ENCODE data around the gene USP35. TPM values are rescaled to one million over a fixed set of nuclear protein-coding genes. Genes with fewer than 3 reads are reported as not detected.

USP35 gene, protein sequence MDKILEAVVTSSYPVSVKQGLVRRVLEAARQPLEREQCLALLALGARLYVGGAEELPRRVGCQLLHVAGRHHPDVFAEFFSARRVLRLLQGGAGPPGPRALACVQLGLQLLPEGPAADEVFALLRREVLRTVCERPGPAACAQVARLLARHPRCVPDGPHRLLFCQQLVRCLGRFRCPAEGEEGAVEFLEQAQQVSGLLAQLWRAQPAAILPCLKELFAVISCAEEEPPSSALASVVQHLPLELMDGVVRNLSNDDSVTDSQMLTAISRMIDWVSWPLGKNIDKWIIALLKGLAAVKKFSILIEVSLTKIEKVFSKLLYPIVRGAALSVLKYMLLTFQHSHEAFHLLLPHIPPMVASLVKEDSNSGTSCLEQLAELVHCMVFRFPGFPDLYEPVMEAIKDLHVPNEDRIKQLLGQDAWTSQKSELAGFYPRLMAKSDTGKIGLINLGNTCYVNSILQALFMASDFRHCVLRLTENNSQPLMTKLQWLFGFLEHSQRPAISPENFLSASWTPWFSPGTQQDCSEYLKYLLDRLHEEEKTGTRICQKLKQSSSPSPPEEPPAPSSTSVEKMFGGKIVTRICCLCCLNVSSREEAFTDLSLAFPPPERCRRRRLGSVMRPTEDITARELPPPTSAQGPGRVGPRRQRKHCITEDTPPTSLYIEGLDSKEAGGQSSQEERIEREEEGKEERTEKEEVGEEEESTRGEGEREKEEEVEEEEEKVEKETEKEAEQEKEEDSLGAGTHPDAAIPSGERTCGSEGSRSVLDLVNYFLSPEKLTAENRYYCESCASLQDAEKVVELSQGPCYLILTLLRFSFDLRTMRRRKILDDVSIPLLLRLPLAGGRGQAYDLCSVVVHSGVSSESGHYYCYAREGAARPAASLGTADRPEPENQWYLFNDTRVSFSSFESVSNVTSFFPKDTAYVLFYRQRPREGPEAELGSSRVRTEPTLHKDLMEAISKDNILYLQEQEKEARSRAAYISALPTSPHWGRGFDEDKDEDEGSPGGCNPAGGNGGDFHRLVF
- total RNA-seq (2014; rRNA removed; shearing (Covaris generic)), result 5.3 and 5.9 TPM in 2 replicates
- 3.0 and 3.1 TPM in 2 replicates for polyA plus RNA-seq (2015; cell fraction: cytosol; rRNA removed)
- 19.2 and 21.5 TPM in 2 replicates for polyA plus RNA-seq (2015; cell fraction: nucleus; rRNA removed)

GRCh38 chr11:78188286-78189173 is at the start of gene USP35, which contains the start of gene KCTD21:
TSS of gene USP35 (plus strand) at chr11:78188919. CDS start at chr11:78196246, 7,327 bp downstream.
TSS of gene KCTD21 (minus strand) at chr11:78188626. CDS start at chr11:78174554, 14,072 bp downstream.
- peak; percentile 97 for DNase-seq (ENCODE audit: low read depth)

DNA sequence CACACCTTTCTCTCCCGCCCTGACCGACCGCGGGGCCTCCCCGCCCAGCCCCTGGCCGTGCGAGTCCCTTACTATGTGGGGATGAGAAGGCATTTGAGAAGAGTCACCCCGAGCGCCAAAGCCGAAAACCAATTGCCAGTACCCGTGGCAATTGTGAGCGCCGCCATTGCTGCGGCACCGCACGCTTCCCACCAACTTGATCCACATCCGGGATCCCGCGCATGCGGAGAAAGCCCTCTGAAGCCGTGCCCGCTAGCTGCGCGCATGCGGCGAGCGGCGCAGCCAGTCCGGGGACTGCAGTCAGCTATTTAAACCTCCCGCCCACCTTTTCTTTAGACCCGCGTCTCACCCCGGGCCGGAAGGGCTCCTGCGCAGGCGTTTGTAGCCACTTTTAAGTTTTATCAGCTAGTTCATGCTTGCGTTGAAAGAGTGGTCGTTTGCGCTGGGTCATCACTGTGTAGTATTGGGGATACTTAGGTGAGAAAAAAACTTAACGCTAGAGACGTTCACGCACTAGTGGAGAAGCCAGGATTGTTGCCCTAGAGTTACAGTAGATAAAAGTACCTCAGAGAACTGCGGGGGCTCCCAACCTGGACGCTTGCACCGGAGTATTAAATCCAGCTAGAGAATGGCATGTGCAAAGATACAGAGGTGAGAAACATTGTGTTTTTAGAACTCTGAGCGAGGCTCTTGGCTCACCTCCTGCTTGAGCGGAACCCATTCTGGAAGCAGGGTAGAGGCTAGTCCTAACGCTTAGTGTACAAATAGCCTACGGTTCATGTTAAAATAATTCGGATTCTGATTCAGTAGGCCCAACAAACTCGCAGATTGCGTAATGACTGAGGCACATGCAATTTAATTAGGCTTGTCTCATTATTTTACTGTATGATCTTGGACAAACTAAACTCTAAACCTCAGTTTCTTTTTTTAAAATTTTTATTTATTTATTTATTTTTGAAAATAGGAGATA is 49.0 kb upstream of the USP35 start, which contains the start of gene ALG8:
TSS of gene ALG8 (minus strand) at position 205 of the 970 bp plus-strand sequence. CDS start at position 167, 38 bp downstream.
- DNase-seq (ENCODE audit: low read depth), result peak; percentile 92

DNA sequence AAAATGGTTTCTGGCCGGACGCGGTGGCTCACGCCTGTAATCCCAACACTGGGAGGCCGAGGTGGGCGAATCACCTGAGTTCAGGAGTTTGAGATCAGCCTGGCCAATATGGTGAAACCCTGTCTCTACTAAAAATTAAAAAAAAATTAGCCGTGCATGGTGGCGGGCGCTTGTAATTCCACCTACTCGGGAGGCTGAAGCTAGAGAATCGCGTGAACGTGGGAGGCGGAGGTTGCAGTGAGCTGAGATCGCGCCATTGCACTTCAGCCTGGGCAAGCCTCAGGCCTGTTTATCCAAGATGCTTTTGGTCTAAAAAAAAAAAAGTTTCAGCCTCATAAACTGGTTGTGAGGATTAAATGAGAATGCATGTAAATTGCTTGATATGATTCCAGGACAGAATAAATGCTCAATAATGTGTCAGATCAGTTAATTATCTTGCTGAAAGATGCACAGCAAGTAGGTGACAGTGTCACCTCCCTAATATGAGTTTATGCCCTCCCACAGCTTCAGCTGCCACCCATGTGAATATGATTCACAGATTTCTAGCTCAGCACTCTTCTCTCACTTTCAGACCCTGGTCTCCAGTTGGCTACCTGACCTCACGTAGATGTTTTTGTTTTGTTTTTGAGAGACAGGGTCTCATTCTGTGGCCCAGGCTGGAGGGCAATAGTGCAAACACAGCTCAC is 48.2 kb upstream of the USP35 start:
- no peak for DNase-seq (ENCODE audit: low read depth)

DNA sequence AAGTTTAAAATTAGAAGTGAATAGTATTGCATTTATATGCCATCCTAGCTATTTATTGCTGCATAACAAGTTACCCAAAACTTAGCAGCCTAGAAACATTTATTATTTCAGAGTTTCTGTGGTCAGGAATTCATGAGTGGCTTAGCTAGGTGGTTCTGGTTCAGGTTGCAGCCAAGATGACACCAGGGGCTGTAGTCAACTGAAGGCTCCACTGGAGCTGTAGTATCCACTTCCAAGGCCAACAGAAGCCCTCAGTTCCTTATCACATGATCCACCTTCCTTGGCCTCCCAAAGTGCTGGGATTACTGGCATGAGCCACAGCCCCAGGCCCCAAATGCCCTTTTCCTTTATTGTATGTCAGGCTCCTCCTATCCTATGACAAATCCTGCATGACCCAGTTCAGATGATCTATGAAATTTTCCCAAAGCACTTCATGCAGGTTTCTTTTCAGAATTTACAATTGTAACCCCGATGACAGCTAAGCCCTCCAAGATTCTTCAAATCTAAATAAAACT is 43.2 kb upstream of the USP35 start:
- no peak for DNase-seq (ENCODE audit: low read depth)

DNA sequence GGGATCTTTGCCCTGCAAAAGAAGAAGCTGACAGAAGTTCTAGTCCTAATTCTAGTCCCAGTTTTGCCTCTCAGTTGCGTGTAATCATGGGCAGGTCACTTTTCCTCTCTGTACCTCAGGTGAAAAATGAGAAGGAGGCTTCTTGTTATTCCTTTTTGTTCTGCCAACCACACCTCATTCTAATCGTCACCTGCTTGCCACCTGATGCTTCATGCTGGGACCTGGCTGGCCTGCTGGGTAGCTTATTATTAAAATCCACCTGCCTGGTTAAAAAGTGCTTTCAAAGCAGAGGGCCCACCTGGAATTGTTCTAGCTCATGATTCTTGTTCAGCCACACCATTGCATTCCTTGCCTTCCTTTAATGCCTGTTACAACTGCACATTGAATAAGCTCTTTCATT is 40.9 kb upstream of the USP35 start:
- DNase-seq (ENCODE audit: low read depth), result no peak

GRCh38 chr11:78149646-78150045 is 39.1 kb upstream of the USP35 start:
- peak; percentile 39 for DNase-seq (ENCODE audit: low read depth)

DNA sequence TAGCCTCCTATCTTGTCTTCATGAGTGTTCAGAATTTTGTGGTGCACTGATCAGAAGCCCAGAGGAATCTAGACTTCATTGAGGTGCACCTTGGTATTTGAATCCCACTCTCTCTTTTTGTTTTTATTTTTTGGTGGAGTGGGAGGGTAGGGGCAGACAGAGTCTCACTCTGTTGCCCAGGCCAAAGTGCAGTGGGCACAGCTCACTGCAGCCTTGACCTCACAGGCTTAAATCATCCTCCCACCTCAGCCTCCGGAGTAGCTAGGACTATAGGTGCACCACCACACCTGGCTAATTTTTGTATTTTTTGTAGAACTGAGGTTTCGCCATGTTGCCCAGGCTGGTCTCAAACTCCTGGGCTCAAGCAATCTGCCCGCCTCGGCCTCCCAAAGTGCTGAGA is 38.4 kb upstream of the USP35 start:
- DNase-seq (ENCODE audit: low read depth), result no peak

DNA sequence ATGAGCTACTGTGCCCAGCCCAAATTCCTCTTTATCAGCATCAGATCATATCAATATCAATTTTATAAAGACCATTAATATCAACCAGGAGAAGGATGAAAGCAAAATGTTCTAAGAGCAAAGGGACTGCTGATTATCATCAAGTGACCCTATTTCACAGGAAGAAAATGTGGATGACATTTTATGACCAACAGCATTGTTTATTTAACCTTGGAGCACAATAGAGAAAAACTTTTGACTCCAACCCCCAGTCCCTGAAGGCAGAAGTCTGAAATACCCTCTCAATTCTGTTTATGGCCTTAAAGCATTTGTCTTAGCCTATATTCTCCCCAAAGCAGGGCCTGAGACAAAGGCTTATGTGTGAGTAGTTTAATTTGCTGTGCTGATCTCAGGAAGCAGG is 38.0 kb upstream of the USP35 start:
- no peak for DNase-seq (ENCODE audit: low read depth)

DNA sequence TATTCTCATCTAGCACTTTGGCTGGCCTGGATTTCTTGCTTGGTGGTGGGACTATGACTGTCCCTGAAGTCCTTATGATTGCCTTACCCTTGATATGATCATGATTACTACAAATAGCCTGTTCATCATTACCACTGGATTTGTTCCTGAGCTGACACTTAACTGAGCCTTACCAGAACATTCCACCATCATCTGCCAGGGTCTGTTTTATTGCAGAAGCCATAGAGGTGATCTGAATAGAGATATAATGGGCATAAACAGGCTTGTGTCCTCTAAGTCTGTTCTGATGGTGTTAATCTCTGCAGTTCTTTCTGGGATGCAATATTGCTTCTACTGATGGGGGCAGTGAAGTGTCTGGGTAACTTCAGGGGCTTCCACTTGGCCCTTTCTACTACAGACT is 36.9 kb upstream of the USP35 start:
- DNase-seq (ENCODE audit: low read depth), result no peak

- DNase-seq (ENCODE audit: low read depth), result no peak
These were observed 32.4 kb upstream of the USP35 start for GRCh38 chr11:78156127-78156844.

GRCh38 chr11:78158987-78159652 is 29.6 kb upstream of the USP35 start:
- no peak for DNase-seq (ENCODE audit: low read depth)

GRCh38 chr11:78160557-78160956 is 28.2 kb upstream of the USP35 start:
- DNase-seq (ENCODE audit: low read depth), result no peak

- no peak for DNase-seq (ENCODE audit: low read depth)
These were observed 27.4 kb upstream of the USP35 start for GRCh38 chr11:78161346-78161745.

- DNase-seq (ENCODE audit: low read depth), result peak; percentile 18
These were observed 26.8 kb upstream of the USP35 start for GRCh38 chr11:78161962-78162371.

DNA sequence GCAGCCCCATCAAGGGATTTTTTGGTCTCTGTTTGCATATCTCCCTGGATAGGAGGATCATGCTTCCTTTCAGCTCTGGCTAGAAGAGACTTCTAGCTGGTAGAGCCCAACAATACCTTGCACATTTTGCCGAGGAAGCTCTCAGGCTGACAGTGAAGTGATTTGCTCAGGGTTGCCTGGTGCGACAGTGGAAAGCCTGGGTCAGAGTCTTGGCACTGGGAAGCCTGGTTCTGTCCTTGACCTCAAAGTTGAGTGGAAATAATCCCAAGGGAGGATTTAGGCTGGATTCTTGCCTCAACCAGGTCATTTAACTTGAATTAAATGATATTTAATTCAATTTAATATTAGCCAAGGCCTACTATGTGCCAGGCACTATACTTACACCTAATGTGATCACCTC is 24.9 kb upstream of the USP35 start:
- DNase-seq (ENCODE audit: low read depth), result no peak

- DNase-seq (ENCODE audit: low read depth), result no peak
These were observed 24.2 kb upstream of the USP35 start for GRCh38 chr11:78164471-78164870.

DNA sequence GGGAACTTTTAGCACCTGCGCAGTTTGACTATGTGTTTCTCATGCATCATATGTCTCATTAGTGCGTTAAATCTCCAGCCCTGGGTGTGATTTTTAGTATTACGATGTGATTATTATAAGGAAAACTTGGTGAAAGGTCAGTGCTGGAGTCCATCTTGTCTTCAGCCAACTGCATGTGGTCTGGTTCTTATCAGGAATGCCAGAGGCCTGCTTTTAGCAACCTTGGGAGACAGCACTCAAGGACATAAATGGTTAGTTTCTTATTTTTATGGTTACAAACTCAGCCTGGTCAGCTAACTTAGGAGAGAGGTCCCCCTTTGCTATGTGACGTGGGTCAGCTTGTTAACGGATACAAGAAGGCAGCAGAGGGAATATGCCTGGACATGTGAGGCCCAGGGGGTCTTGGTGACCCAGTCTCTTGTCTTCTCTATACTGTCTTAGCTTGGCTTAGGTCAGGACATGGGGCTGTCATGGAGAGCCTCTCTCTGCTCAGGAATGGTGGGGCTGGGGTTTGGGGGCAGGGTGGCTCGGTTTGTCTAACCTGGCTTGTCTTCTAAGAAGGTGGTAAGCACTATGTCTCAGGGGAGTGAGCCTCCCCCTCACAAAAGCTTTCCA is 21.8 kb upstream of the USP35 start:
- DNase-seq (ENCODE audit: low read depth), result no peak

Measured in HT1080 (cell line).